ENCODE measurements around the gene POC1B. TPM values are rescaled to one million over a fixed set of nuclear protein-coding genes. Genes with fewer than 3 reads are reported as not detected.

The POC1B gene
- total and polyA plus RNA-seq, 2 donors (not counting 3 experiments of a cell fraction or from before 2014, with no cell fraction given): 7.1 to 18.2 TPM

GRCh38 chr12:89436062-89436461 is 89.8 kb downstream of the POC1B start:
- TF ChIP-seq POLR2AphosphoS5 (IDR thresholded peaks at IDR 0.05; ENCODE audit: insufficient read depth, low read depth, low read length) (no peak), MYC (IDR thresholded peaks at IDR 0.05; ENCODE audit: low read depth, low read length) (no peak), CTCF (IDR thresholded peaks at IDR 0.05; ENCODE audit: extremely low read depth in 1 of 2, insufficient read depth in 1 of 2, low read depth in 1 of 2, low read length in 2 of 2) (no peak), JUN (IDR thresholded peaks at IDR 0.05; ENCODE audit: borderline replicate concordance, insufficient read depth, insufficient read length, low read depth) (no peak), EZH2 (IDR thresholded peaks at IDR 0.05; ENCODE audit: borderline replicate concordance, low read depth, low read length, severe bottlenecking) (no peak), MAX (IDR thresholded peaks at IDR 0.05; ENCODE audit: insufficient read depth, insufficient read length) (no peak)
- H3K9me3 ChIP-seq (replicated peaks; ENCODE audit: control insufficient read depth, insufficient read depth, low read length): no peaks in the 10 kb centered on the region
- H3K27me3 ChIP-seq (ENCODE audit: control insufficient read depth in 2 of 2, insufficient read depth in 2 of 2, low read length in 2 of 2): no peaks in the 10 kb centered on the region
- H3K9ac ChIP-seq (replicated peaks; ENCODE audit: extremely low read depth, insufficient read depth, low read length): no peak overlapping the region
- H3K4me3 ChIP-seq (replicated peaks in 1 of 3; ENCODE audit: insufficient read depth in 1 of 3, low read depth in 1 of 3, low read length in 3 of 3): no peak overlapping the region
- no TSS peak for BruUV-seq (replicated peaks)
- no peaks in the 10 kb centered on the region for H4K20me1 ChIP-seq (replicated peaks; ENCODE audit: control insufficient read depth, extremely low read depth, insufficient read depth, low read length)
- ChIA-PET CTCF (no interaction called here), POLR2A (no interaction called here)
- no peak overlapping the region for H2AFZ ChIP-seq (ENCODE audit: low read depth, low read length)
- peaks cover 7% of the 10 kb centered on the region for H3K4me1 ChIP-seq (ENCODE audit: control insufficient read depth, extremely low read depth, insufficient read depth, low read length)
- no peak overlapping the region for H3K27ac ChIP-seq (ENCODE audit: insufficient read depth, low read depth, low read length)
- DNase-seq (ENCODE audit: low read depth, low spot score) (no peak), FAIRE-seq (no peak)
- intact Hi-C loops (cut with micrococcal nuclease): no loop called here
- no peaks in the 10 kb centered on the region for H3K9me1 ChIP-seq (replicated peaks; ENCODE audit: control insufficient read depth, extremely low read depth, insufficient read depth, low read length)
- H3K79me2 ChIP-seq (ENCODE audit: control insufficient read depth, insufficient read depth, low read length): no peaks in the 10 kb centered on the region
- no peaks in the 10 kb centered on the region for H3K36me3 ChIP-seq (ENCODE audit: control insufficient read depth in 2 of 2, extremely low read depth in 1 of 2, insufficient read depth in 2 of 2, low read length in 2 of 2)
- H3K4me2 ChIP-seq (ENCODE audit: insufficient read depth, low read length): no peak overlapping the region
- dilution Hi-C loops (cut with MboI; ENCODE audit: extremely low pct_ligation_motif_present, low sequenced_read_pairs): no loop called here

Measured in endothelial cell of umbilical vein (primary cell).